HG02970 (cell line): ENCODE measurements around the gene PDE8A.

Source experiments
- ATAC-seq: cut with Tn5 transposase; IDR thresholded peaks from one replicate; pipeline ENCODE4 v1.9.1; 2021; ENCODE audit warnings: mild to moderate bottlenecking, moderate library complexity, moderate number of reproducible peaks; ENCODE audit not compliant: unreplicated experiment, low FRiP score

The PDE8A gene

DNA sequence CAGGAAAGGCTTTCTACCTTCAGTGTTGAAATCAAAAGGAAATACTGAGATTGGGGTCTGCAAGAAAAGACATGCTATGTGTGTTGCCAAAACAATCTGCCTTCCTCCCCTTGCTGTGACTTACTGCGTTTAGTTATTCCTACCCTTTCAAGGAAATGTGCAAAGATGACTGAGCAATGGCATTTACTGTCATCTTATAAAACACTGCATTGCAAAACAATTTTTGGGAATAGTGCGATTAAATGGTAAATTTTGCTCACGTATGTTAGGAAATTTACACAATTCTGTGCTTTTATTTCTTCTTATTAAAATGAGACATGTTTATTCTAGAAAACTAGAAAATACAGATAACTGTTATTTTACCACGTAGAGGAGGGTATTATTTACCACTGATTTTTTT lies 45.8 kb downstream of the PDE8A start:
- no peak for ATAC-seq

DNA sequence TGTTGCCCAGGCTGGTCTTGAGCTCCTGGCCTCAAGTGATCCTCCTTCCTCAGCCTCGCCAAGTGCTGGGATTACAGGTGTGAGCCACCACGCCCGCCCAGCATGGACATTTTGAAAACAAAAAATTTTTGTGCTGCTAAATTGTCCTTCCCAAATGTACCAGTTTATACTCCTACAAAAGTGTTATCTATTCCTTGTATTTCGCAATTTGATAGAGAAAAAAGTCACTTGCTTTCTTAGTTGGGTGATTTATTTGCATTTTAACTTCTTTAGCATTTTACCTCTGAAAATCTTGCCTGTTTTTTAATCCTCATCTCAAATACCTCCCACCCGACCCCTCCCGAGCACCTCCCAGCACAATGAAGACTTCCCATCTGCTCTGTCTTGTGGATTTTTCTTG lies 46.8 kb downstream of the PDE8A start:
- ATAC-seq, result no peak

DNA sequence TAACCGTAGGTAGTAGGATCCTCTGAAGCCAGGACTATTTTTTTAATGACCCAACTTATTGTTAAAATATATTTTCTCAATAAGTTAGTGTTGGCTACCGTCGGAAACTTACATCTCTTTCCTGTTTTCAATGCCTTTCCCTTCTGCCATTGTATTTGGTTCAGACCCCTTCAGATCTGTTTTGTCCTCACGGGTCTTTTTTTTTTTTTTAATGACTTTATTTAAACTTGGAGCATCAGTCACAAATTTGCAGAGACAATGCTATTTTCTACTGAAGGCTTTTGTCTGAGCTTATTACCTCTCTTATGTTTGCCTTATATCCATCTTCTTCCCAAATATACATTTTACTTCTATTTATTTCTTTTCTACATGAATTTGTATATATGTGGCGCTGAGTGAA lies 47.6 kb downstream of the PDE8A start:
- ATAC-seq, result no peak

DNA sequence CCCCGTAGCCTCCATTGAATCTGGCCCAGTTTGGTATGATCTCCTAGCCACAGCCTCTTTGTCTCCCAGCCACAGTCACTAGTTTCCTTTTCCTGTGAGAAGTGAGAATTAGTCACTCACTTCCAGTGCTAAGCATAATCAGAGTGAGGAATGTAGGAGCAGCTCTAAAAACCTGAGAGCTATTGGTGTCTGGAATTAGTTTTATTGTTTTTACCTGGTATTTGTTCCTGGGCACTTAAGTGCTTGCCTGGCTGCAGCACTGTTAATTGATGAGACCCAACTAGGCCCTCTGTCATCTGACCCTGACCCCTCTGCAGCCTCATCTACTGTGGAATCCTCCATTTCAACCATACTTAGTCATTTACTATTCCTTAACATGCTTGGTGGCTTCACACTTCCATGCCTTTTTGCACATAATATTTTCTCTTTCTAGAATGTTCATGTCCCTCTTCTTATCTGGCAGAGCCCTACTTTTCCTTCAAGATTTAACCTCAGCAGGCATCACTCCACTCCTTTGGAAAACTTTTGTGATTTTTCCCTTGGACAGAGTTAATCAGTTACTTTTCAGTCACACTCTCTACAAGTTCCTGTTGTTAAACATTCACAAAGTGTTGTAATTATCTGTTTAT lies 48.8 kb downstream of the PDE8A start:
- no peak for ATAC-seq

DNA sequence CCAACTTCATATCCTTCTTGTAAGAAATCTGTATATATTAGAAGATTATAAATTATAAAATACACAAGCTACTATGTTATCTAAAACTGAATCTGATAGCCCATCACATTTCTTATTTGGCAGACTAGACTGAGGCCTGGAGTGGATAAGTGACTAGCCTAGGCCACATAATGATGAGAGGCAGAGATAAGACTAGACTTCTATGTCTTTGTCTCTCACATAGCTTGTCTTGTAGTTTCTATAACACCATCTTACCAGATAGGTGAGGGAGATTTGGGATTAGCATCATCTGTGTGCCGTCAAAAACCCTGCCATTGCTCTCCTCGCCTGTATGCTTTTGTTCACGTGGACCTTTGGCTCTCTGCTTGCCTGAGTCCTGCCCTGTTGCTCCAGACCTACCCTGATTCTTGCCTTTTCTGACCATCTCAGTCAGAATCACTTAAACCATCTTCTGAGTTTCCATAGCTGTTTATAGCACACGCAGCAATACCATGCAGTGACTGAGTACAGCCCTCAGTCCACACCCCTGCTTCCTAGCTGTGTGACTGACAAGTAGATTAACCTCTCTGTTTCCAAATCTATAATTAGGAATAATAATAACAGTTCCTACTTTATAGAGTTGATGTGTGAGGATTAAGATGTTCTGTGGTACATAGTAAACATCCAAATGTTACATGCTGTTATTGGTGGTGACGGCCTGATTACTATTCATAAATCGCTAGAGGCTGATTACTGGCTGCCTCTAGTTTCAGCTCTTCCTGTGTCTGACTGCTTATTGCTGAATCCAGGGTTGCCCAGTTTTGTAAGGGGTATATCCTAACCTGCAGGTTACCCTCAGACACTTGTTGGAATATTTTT lies 49.7 kb downstream of the PDE8A start:
- no peak for ATAC-seq

DNA sequence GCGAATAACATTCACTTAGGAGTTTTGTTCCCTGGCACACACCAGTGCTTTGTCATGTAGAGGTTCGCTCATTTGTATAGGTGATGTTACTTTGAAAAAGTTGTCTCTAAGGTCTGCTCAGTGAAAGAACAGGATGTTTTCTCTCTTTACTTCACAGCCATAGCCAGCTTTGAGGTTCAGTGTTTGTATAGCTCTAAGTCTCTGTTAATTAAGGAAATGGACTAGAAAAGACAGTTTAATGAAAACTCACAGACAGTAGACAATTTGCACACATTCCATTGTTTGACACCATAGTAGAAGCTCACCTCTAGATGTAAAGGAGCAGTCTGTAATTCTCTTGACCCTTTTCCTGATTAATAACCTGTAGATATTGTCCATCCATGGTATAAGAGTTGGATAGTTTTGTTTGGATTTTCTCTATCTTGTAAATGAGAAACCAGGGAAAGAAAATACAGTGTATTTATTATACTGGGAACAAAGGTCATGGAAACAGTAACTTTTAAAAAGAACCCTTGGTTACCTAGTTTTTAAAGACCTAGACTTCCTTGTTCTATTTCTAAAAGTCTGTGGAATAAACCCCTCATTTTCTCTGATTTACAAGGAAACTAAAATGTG lies 50.4 kb downstream of the PDE8A start:
- no peak for ATAC-seq

DNA sequence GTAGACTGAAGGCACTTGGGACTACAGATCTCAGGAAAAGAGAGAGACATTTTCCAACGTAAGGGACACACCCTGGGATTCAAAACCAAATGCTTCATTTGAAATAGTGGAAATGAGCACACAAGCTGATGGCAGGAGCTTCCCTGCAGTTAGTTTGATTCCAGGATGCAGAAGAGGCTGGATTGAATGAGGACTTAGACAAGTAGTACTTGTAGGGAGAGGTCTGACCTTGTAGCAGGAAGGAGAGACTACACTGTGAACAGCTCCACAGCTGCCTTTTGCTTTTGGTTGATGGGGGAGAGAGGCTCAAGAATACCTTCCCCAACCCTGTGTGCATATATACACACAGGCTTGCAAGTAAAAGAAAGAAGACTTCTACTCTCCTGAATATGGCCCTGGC lies 51.5 kb downstream of the PDE8A start:
- no peak for ATAC-seq

DNA sequence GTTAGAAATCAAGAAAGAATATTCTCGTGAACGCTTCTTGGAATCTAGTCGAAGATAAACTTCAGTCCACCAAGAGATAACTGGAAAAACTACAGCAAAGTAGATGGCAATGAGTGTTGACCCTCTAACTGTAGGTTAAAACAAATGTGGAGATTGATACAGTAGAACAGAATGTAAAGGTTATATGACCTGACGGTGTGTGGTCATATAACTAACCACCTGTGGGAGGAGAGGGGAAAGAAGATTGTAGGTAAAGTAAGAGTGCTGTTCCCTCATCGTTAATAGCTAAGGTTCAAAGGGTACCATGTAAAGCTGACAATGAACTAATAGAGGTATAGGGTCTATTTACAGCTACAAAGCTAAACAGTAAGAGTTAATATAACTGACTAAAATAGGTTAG lies 52.6 kb downstream of the PDE8A start:
- no peak for ATAC-seq

DNA sequence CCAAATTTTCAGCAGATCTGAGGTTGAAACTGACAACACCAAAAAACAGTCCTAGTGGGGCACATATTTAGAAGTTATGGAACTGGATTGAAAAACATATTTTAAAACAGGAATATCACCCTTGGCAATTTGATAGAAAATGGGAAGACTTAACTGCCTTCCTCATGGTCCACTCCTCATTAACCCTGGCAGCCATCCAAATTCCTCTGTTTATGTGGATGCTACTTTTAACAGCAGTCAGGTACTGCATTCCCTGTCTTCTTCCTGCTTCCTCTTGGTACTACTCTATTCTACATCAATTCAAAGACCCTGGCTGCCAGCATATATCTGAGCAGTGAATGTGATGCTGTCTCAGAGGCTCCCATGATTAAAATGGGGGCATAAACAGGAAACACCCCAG lies 54.3 kb downstream of the PDE8A start:
- no peak for ATAC-seq

DNA sequence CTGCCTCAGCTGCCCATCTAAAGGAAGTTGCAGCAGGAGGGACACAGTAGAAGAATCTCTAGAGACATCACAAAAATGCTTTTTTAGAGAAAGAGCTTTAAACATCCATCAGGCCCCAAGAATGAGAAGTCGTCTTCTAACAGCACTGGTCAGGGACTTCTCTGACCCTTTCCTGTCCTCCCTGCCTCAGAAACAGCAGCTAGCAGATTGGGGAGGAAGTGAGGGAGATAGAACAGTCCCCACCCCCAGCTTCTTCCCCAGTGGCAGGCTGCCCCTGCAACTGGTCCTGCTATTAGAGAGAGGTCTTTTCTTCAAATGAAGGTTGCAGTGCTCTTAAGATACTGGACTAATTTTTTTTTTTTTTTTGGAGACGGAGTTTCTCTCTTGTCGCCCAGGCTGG lies 55.1 kb downstream of the PDE8A start:
- no peak for ATAC-seq

DNA sequence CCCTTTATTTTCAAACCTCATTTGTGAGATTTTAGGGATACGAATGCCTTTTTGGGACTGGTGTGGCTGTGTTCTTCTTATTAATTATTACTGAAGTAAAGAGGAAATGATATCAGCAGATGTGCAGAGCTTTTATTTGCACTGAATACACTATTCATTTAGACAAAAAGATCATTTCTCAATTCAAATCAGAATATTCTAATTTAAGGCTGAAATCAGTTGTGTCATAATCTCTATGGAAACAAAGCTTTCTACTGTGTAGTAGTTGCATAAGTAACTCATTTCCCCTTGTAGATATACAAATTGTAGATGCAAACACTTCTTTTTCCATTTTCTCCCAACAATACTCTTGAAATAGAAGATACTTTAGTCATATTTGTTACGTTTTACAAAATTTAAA lies 56.0 kb downstream of the PDE8A start:
- ATAC-seq, result no peak

DNA sequence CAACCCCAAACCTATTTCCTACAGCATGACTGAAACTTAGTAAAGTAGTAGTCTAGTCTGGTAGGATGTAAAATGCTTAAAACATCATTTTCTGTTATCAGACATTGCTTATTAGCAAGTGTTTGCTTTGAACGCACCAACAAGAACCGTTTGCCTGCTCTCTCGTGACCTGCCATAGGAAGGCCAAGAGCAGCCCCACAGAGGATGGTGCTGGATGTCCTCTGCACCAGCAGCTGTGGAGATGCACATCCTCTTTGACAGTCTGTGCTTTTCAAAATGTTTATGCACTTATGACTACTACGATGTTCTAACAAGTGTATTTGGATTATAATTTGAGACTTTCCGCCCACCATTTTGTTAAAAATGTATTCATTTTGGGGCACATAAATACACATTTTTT lies 59.6 kb downstream of the PDE8A start:
- ATAC-seq, result no peak

DNA sequence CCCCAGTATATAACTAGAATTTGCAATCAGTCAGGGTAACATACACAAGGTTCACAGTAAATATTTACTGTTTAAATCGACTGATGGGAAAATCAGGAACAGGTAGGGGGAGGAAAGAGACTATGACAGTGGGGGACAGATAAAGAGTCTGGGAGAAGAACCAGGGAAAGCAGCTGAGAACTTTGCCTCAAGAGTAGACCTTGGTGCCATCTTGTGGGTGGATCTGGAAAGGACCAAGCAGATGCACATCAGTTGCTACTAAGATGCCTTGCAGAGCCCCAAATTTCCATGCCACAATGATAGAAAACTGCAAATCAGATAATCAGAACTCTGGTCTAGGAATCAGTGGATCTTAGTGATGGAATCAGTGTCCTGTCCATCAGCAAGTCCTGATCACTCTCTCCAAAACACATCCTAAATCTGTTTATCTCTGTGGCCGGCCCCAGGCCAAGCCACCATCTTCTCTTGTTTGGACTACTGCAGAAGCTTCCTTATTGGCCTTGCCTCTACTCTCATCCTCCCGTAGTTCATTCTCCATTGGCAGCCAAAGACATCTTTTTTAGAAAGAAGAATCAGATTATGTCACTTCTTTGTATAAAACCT lies 62.7 kb downstream of the PDE8A start:
- no peak for ATAC-seq

DNA sequence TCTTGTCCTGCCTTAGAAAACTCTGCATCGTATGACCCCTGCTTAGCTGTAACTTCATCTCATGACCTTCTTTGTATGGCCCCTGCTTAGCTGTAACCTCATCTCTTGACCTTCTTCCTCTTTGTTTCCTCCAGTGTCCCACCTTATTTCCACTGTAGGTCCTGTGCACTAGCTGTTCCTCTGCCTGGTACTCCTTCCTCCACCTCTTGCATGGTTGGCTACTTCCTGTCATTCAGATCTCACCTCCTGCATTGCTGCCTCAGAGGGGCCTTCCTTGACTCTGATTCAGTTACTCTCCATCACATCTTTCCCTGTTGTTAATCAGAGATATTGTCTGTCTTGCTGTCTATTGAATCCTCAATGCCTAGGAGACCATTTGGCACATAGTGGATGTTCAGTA lies 63.2 kb downstream of the PDE8A start:
- ATAC-seq, result no peak

DNA sequence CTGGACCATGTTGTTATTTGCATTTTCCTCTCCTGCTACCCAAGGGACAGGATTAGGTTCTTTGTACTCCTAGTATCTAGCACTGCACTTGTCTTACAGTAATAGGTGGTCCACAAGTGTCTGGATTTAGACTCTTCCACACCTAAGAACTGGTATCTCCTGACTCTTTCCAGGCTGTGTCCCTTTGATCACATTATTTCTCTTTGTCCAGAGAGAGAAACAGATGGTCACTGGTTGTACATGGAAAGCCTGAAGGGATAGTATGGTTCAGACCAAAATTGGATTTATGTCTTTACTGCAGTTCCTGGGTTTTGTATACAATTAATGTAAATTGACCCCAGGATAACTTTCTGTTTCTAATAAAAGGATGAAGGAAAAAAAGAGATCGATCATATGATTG lies 64.0 kb downstream of the PDE8A start:
- ATAC-seq, result no peak

DNA sequence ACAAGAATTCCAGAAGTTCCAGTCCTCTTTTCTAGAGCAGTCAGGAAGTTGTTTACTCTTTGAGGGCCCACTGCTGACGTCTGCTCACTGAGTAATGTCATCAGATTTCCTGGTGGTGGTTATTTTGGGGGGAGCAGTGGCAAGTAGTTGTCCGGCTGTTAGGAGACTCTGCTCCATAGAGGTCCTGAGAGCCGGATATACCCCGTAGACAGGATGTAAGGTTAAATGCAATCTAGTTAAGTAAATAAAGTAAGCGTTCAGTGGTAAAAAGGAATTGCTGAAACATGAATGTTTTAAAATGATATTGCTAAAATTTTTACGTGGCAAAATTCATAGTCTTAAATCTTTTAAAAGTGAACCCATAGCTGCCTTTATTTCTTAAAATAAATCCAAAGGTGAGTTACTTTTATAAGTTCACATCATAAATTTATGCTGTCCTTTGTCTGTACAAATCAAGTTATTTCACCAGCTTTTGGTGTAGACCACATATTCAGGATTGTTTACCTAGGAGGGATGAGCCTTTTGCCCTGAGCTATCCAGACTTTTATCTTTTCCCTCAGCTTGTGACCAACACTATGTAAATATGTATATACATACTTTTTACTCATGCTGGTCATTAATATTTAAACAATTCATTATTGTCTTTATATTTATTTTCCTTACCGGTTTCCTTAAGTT lies 65.8 kb downstream of the PDE8A start:
- no peak for ATAC-seq

DNA sequence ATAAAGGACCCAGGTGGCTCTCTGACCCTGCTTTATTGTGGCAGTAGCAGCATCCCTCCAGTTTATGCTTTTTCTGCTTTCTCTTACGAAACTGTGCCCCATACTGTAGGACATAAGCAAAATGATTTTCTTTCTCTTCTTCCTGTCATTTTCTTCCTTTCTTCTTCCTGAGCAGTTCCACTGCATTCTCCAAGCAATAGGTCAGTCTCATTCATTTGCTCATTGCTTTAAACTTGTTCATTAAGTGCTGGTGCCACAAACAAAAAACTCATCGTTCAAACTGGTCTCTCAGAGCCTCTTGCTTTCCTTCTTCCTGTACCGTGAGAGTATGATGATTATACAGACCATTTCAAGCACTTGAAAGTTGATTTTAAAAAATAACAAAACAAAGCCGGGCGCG lies 66.8 kb downstream of the PDE8A start:
- no peak for ATAC-seq

DNA sequence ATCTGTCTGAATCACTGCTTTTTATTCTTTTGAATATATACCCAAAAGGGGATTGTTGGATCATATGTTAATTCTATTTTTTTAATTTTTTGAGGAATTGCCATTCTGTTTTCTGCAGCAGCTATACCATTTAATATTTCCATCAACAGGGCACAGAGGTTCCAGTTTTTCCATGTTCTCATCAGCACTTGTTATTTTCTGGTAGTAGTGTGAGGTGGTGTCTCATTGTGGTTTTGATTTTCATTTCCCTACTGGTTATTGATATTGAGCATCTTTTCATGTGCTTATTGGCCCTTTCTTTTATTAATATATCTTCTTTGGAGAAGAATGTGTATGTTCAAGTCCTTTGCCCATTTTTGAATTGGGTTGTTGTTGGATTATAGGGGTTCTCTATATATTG lies 68.1 kb downstream of the PDE8A start:
- ATAC-seq, result no peak

DNA sequence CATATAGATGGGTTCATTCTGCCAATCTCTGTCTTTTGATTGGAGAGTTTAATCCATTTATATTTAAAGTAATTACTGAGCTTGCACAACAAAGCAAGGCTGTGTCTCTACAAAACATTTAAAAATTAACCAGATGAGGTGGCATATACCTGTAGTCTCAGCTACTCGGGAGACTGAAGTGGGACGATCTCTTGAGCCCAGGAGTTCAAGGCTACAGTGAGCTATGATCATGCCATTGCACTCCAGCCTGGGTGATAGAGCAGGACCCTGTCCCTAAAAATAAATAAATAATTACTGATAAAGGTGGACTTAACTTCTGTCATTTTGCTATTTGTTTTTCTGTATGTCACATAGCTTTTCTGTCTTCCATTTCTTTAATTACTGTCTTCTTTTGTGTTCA lies 78.1 kb downstream of the PDE8A start:
- ATAC-seq, result no peak

DNA sequence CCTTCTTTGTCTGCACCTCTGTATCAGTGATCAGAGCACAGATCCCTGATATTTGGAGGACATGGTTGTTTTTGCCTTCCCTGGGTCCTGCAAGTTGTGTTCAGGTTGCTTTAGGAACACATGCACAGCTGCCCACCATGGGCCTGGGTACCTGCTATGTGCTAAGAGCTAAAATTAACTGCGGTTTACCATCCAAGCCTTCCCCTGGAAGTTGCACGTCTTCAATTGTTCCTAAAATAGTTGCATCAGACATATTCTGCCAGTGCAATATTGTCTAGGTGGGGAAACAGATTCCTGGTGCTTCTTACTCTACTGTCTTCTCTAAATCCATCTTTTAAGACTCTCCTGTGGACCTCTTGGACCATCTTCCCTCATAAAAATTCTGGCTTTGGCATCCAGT lies 80.9 kb downstream of the PDE8A start:
- ATAC-seq, result no peak

DNA sequence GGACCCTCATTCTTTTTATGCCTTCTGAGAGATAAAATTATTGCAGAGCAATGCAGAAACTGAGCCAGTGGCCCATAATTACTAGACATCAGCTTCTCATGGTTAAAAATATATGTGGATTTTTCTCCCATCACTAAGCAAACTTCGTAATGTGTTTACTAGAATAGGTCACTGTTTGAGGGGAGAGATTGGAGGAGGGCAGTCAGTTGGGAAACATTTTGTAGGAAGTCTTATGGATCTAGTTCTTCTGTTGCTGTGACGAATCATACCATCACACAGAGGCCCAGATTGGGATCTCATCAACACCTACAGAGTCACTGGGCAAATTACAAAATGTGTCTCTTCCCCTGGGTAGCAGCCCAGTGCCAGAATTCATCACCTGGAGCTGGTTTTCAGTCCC lies 81.4 kb downstream of the PDE8A start:
- ATAC-seq, result no peak
